Tongue (tissue), 2 donors: ENCODE results near the gene HAPLN3. TPM values are rescaled to one million over a fixed set of nuclear protein-coding genes. Genes with fewer than 3 reads are reported as not detected.

Source experiments
- DNase-seq: peaks from one replicate; pipeline ENCODE4 v3.0.0-alpha.2; 2015
- total RNA-seq: library from RNA; depleted of rRNA; stranded (reverse); fragments of >200 nt; gene quantifications from one replicate; pipeline ENCODE4 v1.2.3, GENCODE V29; 2014

Gene HAPLN3
- total RNA-seq, 1 donor from 2014 or later: 6.1 TPM

GRCh38 chr15:88911766-88912118, 16.4 kb upstream of the HAPLN3 start:
- peak; percentile 67 for DNase-seq

DNA sequence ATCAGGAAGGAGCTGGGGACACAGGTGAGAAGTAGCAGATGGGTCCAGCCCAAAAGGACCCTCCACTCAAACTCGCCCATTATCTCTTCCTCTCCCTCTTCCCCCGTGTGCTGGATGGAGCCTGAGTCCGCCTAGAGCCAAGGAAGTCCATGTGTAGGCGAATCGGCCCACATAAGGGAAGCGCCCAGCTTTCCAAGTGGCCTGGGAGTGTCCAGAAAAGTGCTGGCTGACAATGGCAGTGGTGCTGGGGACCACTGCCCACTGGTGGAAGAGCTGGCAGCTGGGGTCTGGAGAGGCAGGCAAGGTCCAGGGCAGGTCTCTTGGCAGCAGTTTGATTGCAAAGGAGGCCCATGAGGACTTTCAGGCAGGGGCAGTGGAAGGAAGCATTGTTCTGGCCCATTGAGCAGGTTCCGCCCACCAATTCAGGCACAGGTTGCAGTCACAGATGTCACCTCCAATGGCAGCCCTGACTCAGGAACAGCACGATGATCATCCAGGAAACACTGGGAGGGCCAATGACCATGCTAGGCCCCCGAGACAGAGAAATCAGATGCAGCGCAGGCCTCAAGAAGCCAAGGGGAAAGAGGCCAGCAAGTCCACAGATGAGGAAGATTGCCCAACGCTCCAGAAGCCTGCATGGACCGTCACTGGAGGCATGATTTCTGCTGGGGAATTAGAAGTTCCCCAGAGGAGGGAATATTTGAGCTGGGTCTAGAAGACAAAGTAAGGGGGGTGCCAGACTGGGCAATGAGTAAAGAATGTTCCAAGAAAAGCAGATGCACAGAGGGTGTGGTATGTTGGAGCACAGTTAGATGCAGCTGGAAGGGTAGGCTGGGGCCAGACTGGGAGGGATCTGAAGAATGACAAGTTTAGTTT, 14.8 kb upstream of the HAPLN3 start:
- peak; percentile 37 for DNase-seq

GRCh38 chr15:88908697-88909621, 13.6 kb upstream of the HAPLN3 start:
- no peak for DNase-seq

- DNase-seq: no peak
These were observed 12.8 kb upstream of the HAPLN3 start for GRCh38 chr15:88908123-88908522.

DNA sequence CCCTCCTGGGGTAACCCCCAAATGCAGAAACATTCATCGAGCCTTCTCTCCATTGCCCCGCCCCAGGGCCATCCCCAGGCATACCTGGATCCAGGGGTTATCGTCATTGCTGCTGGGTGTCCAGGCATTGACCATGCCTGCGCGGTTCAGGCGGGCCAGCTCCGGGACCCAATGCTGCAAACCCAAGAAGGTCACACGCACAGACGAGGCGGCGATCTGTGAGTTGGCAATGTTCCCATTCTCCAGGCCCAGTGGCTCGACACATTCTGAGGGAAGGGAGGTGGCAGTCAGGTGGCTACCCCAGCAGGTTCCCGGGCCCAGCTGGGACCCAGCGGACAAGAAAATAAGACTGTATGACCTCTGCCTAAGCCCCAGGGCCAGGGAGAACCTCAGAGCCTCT, 11.8 kb upstream of the HAPLN3 start:
- DNase-seq: no peak

DNA sequence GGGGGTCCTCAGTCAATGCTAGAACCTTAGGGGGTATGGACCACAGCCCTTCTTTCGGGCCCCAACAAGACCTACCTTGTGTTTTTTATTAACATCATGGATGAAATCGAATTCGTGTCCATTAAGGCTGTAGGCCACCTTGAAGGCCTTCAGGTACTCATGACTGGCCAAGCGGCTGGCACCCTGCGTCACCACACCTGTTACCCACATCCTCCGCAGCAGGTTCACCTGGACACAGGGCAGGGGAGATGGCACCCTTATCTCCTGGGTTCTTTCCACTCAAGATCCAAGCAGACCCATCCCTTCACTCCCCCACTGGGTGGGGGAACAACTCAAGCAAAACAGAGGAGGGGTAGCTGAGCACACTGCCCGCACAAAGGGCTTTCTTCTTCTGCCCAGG, 11.2 kb upstream of the HAPLN3 start:
- DNase-seq: no peak

DNA sequence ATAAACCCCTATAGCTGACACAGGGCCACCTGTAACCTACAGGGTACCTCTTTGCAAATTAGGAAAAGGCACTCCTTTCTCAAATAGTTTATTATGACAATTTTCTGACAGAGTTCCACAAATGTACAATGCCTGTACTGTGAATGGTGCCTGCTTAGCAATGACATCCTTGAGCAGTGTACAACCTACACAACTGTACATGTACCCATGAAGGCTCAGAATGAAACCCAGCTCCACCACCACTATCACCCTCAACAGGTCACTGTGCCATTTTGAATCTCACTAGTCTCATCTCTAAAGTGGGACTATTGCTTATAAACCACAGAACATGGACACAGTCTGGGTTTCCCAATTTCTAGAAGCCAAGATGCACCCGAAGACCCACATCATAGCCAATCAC, 10.8 kb upstream of the HAPLN3 start:
- DNase-seq: no peak

GRCh38 chr15:88905576-88905975, 10.2 kb upstream of the HAPLN3 start:
- no peak for DNase-seq

- DNase-seq: peak; percentile 90
These were observed 9.4 kb upstream of the HAPLN3 start for GRCh38 chr15:88904624-88905327.

DNA sequence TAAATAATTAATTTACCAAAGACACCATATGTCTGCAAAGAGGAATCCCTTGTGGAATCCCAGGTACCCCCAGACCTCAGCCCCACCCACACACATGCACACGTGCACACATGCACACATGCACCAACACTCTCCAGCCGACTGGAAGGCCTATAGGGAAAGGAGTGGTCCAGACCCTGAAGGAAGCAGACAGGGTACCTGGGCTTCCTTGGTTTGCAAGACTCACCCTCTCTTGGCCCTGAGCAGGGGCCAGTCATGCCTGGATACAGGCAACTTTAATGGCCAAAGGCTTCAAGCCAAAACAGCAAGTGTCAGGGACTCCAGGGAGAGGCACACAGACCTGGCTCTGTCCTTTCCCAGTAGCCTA, 8.9 kb upstream of the HAPLN3 start:
- no peak for DNase-seq

GRCh38 chr15:88902846-88903245, 7.5 kb upstream of the HAPLN3 start:
- no peak for DNase-seq

DNA sequence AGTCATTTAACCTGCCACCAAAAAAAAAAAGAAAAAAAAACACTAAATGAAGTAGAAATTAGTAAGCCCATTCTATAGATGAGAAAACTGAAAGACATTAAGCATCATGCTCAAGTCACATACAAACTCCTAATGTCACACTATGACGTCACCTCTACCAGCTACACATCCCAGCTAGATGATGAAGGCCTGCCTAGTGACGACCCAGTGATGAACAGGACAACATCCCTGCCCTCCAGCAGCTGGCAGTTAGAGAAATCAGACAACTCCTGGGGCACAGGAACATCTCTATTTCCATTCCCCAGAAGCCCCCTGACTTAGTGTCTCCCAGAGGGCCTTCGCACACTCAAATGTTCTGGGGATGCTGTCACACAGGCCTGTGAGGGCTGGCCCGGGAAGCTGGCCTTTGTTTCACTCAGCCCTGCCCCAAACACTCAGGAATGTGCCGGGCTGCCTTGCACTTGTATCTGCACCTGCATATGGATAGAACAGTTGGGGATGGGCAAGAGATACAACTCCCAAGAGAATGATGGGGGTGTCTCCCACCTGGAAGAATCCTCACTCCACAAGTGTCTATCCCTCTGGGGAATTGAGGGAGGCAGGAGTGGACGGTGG, 7.0 kb upstream of the HAPLN3 start:
- no peak for DNase-seq

DNA sequence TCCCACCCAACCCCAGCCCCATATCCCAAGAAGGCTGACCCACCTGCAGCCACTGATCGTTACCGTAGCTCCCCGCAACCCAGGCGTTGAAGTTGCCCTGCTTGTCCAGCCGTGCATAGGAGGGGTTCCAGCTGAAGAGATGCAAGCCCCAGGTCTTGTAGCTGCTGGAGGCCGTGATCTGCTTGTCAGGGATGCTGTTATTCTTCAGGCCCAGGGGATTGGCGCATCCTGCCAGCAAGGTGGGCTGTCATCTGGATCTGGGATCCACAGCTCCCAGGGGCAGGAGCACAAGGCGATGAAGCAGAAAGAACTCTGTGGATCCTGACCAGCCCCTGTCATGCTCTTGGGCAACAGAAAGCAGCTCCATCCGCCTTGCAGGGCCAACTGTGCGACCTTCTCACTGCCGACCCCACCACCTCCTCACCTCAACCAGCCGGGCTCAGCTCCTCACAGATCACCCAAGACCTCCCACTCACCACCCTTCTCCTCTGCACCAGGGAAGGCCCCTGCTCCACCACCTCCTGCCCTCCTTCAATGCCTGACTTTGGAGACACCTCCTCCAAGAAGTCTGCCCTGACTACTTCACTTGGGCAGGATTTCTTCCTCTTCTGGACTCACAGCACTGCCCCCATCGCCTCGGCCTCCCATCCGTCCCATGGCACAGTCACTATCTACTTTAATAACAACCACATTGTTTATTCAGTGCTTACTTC, 6.3 kb upstream of the HAPLN3 start:
- no peak for DNase-seq

DNA sequence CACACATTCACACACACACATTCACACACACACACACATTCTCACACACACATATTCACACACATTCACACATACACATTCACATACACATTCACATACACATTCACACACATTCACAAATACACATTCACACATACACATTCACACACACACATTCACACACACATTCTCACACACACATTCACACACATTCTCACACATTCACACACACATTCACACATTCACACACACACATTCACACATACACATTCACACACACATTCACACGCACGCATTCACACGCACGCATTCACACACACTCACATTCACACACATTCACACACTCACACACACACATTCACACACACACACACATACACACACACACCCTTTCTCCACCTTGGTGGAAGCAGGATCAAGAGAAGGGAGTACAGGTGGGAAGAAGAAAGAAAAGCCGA, 5.7 kb upstream of the HAPLN3 start:
- DNase-seq: no peak

- no peak for DNase-seq
These were observed 5.1 kb upstream of the HAPLN3 start for GRCh38 chr15:88900309-88900981.

GRCh38 chr15:88899251-88899650, 3.9 kb upstream of the HAPLN3 start:
- DNase-seq: no peak

DNA sequence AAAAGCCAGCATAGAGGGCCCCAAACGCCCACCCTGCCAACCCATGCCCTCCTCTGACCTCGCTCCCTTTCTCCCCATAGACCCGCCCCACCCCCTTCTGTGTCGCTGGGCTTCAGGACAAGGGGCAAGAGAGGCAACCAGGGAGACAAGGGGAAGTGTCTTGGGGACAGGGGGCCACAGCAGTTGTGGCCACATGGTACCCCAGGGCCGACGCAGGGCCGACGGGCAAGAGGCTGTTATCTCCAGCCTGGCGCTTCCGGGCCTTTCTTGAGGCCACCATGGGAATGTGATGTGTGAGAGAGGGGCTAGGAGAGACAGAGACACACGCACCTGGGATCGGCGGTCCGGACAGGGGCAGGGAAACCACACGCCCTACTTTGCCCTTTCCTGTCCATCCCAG, 3.4 kb upstream of the HAPLN3 start:
- DNase-seq: no peak

GRCh38 chr15:88897456-88898194, 2.3 kb upstream of the HAPLN3 start:
- DNase-seq: peak; percentile 92

GRCh38 chr15:88897142-88897455, 1.8 kb upstream of the HAPLN3 start:
- DNase-seq: no peak

DNA sequence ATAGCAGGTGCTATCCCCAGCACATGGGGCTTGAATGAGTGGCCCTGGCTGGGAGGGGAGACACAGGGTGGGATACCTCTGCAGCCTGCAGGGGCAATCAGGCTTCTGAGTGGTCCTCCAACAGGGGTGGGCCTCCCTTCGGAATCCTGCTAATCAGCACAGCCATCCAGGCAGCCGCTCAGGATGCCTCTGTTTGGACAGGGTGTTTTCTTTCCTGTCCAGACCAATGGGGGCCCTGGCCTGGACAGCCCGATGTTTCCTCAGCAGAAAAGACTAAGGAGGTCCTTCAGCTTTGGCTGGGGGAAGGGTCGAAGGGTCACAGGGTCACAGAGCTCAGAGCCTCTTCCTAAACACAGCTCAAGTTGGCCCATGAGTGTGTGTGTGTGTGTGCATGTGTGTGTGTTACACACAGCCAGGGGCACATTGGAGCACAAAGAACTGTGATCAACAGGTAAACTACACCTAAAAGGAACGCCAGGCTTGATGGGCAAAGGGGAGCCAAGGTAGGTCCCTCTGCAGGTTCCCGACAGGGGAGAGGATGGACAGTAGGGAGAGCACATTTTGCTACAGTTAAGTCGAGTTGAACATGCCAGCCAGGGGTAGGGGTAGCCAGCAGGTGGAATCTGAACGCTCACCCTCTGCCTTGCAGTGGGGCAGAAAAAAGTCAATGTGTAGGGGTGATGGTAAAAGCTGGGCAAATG, 1.1 kb upstream of the HAPLN3 start:
- DNase-seq: no peak
